K562 (cell line): ENCODE results near the gene STON2. TPM values are rescaled to one million over a fixed set of nuclear protein-coding genes. Genes with fewer than 3 reads are reported as not detected.

Source experiments
- ATAC-seq: fragments of 200-7000 bp; cut with Tn5 transposase; 3 replicates; pipeline ENCODE4 v1.9.1; 2020; ENCODE audit warnings: moderate library complexity
- BruUV-seq: library from RNA; stranded (reverse); fragments of 400-500 nt; replicated peaks from 2 replicates; lab custom pipeline; 2021; lab: Mats Ljungman, UMichigan
- CTCF ChIA-PET: fragments of 300-600 bp; formaldehyde crosslinking; extraction: SDS; loops from one replicate; lab custom pipeline; 2021; ENCODE audit warnings: low intra/inter-chr PET ratio; lab: Yijun Ruan, JAX
- POLR2A ChIA-PET: fragments of 300-600, 350-650 bp; sonication (Branson Sonifier 250); formaldehyde crosslinking; extraction: SDS; loops from one replicate; lab custom pipeline; 2021; ENCODE audit warnings: antibody characterized with exemption, inconsistent platforms; lab: Yijun Ruan, JAX
- DNase-seq, 4 experiments: peaks; one replicate each; pipeline versions ENCODE4 v3.0.0 to v3.0.0-alpha.2; 2011 to 2018; ENCODE audit warnings: low spot score in 3 of 4, mixed read lengths in 3 of 4; ENCODE audit errors: extremely low read depth in 1 of 4
- FAIRE-seq: peaks from 2 replicates; lab custom pipeline; 2011; peaks lifted over from hg19 to GRCh38; lab: Jason Lieb, UNC
- H2AFZ ChIP-seq: 2 replicates; pipeline ENCODE4 v1.6.0; 2011; ENCODE audit warnings: low read depth, low read length, control low read depth, inconsistent platforms
- H3K27ac ChIP-seq: fragments of 200-600 bp; 3 replicates; pipeline ENCODE4 v1.8.0; 2011; ENCODE audit warnings: low read depth, mild to moderate bottlenecking, control low read depth, inconsistent platforms, low read length, moderate library complexity, mixed read lengths; ENCODE audit errors: extremely low read depth
- H3K27me3 ChIP-seq, 2 experiments: fragments of 300-600 bp in 1 of 2; 2 replicates in 1 of 2; 3 replicates in 1 of 2; pipeline versions ENCODE4 v1.6.0 to v1.8.0; 2011; ENCODE audit warnings: inconsistent platforms in 2 of 2, low read length in 2 of 2, mild to moderate bottlenecking in 1 of 2, mixed read lengths in 1 of 2, moderate library complexity in 1 of 2; ENCODE audit not compliant: control insufficient read depth in 2 of 2, insufficient read depth in 2 of 2
- H3K36me3 ChIP-seq: fragments of 300-600 bp; 3 replicates; pipeline ENCODE4 v1.8.0; 2011; ENCODE audit warnings: mild to moderate bottlenecking, low read length, inconsistent platforms; ENCODE audit not compliant: control insufficient read depth, insufficient read depth
- H3K4me1 ChIP-seq, 2 experiments: fragments of 200-600 bp in 1 of 2; replicated peaks in 1 of 2; 2 replicates in 1 of 2; 3 replicates in 1 of 2; pipeline versions ENCODE4 v1.5.1 to v1.8.0; 2011; ENCODE audit warnings: inconsistent platforms in 2 of 2, low read length in 2 of 2, mild to moderate bottlenecking in 1 of 2, mixed read lengths in 1 of 2, moderate library complexity in 1 of 2; ENCODE audit not compliant: control insufficient read depth in 2 of 2, insufficient read depth in 2 of 2
- H3K4me2 ChIP-seq: 2 replicates; pipeline ENCODE4 v1.6.1; 2011; ENCODE audit warnings: low read length, control low read depth, inconsistent platforms, mixed read lengths; ENCODE audit not compliant: insufficient read depth
- H3K4me3 ChIP-seq: fragments of 200-600 bp; sonication (generic), shearing (Covaris generic); 2 replicates; pipeline ENCODE4 v1.5.1; 2016; ENCODE audit warnings: control low read depth, inconsistent platforms
- H3K79me2 ChIP-seq: fragments of 200-600 bp; 3 replicates; pipeline ENCODE4 v1.8.0; 2011; ENCODE audit warnings: low read length, inconsistent platforms; ENCODE audit not compliant: control insufficient read depth, insufficient read depth
- H3K9ac ChIP-seq, 2 experiments: 2 replicates each; pipeline versions ENCODE4 v1.6.0 to v1.6.1; 2011; ENCODE audit warnings: low read depth in 2 of 2, low read length in 2 of 2, control low read depth in 1 of 2, inconsistent platforms in 1 of 2, mild to moderate bottlenecking in 1 of 2, mixed read lengths in 1 of 2; ENCODE audit not compliant: insufficient read depth in 1 of 2
- H3K9me1 ChIP-seq: one replicate; pipeline ENCODE4 v1.6.0; 2011; ENCODE audit warnings: inconsistent platforms, mild to moderate bottlenecking, low read length, moderate library complexity; ENCODE audit not compliant: control insufficient read depth, insufficient read depth
- H3K9me3 ChIP-seq: replicated peaks from 2 replicates; pipeline ENCODE4 v1.5.1; 2011; ENCODE audit warnings: low read depth, low read length, inconsistent platforms; ENCODE audit not compliant: control insufficient read depth, insufficient read depth
- H4K20me1 ChIP-seq: replicated peaks from 2 replicates; pipeline ENCODE4 v1.6.1; 2011; ENCODE audit warnings: low read length, inconsistent platforms, mixed read lengths; ENCODE audit not compliant: control insufficient read depth, insufficient read depth
- NCOA6 ChIP-seq: fragments of 450-650 bp; IDR thresholded peaks from 2 replicates; pipeline ENCODE4 v1.6.1; 2017; ENCODE audit warnings: mild to moderate bottlenecking
- ZNF830 ChIP-seq: fragments of 250-450 bp; sonication (Bioruptor Pico); IDR thresholded peaks from 2 replicates; pipeline ENCODE4 v1.5.0; 2021; ENCODE audit warnings: mild to moderate bottlenecking
- WGBS: fragments of 100-300 bp; shearing (Covaris generic); methylation state at CpG from one replicate; pipeline ENCODE4 v1.1.6; 2016; ENCODE audit warnings: low coverage, mixed read lengths; ENCODE audit not compliant: insufficient coverage; ENCODE audit errors: missing lambda C conversion rate; 5-methylcytosine and 5-hydroxymethylcytosine counted together
- in situ Hi-C: fragments of 300-500 bp; cut with MboI; formaldehyde crosslinking; loops from 4 replicates; pipeline ENCODE4 v1.15.0; 2018; ENCODE audit warnings: inconsistent platforms, mixed read lengths
- intact Hi-C: fragments of 100-400 bp; cut with micrococcal nuclease; formaldehyde crosslinking; loops from 2 replicates; pipeline ENCODE4 v1.14.2; 2022
- polyA plus RNA-seq, 8 experiments: library from polyadenylated mRNA; depleted of rRNA in 4 of 8; stranded (reverse) in 5 of 8; unstranded in 3 of 8; fragments of >200 nt; fragmentation: Nextera tagmentation in 2 of 8; fragmentation: Illumina TruSeq in 1 of 8; extraction: Ambion mirVana in 2 of 8; extraction: Trizol in 1 of 8; gene quantifications; 2 replicates each; pipeline versions ENCODE4 v1.2.1 to v1.2.3, GENCODE V29; 2011 to 2014; ENCODE audit warnings: inconsistent platforms in 1 of 8, missing spikeins in 1 of 8
- total RNA-seq, 7 experiments: library from RNA; depleted of rRNA in 6 of 7; stranded (reverse); fragments of >200 nt in 6 of 7; fragmentation: Illumina TruSeq in 2 of 7; extraction: Trizol in 2 of 7; gene quantifications; 2 replicates each; pipeline versions ENCODE4 v1.2.1 to v1.2.3, GENCODE V29; 2011 to 2021; ENCODE audit warnings: low replicate concordance in 1 of 7
- TF ChIP-seq, protein P1 (sequence below): sonication (generic); formaldehyde crosslinking; IDR thresholded peaks from 2 replicates; pipeline ENCODE4 v1.8.1; 2023; ENCODE audit warnings: mild to moderate bottlenecking, missing genetic modification reagents, moderate library complexity
- TF ChIP-seq, protein P2 (sequence below): sonication (generic); formaldehyde crosslinking; IDR thresholded peaks from 2 replicates; pipeline ENCODE4 v1.8.0; 2022; ENCODE audit warnings: mild to moderate bottlenecking, low read depth, missing genetic modification reagents

The STON2 gene
- total and polyA plus RNA-seq, 9 of the 15 experiments (the other 6 are each of a cell fraction or from before 2014, with no cell fraction given) = 7.8 to 99.3 (median 53.5) TPM

DNA sequence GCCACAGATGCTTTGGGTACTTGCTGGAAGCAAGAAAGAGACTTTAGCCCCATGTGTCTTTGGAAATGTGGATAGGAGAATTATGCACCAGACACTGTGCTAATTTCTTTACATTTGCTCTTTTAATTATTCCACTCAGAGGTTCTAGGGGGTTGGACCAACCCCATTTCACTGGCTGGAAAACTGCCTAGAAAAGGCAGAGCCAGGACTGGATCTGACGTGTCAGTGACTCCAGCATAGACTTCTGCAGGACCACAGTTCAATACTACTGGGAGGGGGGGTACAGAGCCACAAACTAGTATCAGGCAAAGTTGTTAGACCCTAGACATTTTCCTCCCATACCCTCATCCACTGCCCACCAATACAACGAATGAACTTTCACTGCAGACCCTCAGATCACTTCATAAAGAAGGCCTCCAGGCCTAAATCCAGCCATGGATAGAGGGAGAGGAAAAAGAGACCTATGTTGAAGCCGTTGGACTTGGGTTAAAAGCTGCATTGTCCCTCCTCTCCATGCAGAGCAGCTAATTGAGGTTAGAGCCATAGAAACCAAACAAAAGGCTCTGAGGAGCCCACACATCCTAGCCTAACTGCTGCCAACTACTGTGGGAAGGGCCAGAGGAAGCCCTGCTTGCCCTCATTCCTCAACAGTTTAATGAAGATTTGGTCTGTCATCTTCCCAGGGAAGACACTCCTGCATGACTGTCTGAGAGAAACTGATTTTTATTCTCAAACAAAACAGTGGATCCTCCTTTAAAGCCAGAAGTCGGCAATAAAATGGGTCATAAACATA is 68.7 kb downstream of the STON2 start:
- in situ Hi-C loops (no loop called here), intact Hi-C loops (no loop called here)
- no peak overlapping the region for H2AFZ ChIP-seq
- H4K20me1 ChIP-seq = no peaks in the 10 kb centered on the region
- CTCF ChIA-PET = no interaction called here
- H3K9ac ChIP-seq = no peak overlapping the region
- POLR2A ChIA-PET = interaction anchor here (1.6 kb wide), 1 partner anchor 17 kb away, joined by 5 read pairs; no protein-coding TSS in a partner anchor
- no peak overlapping the region for H3K27ac ChIP-seq
- H3K27me3 ChIP-seq = no peaks in the 10 kb centered on the region
- TF ChIP-seq, protein P1, sequence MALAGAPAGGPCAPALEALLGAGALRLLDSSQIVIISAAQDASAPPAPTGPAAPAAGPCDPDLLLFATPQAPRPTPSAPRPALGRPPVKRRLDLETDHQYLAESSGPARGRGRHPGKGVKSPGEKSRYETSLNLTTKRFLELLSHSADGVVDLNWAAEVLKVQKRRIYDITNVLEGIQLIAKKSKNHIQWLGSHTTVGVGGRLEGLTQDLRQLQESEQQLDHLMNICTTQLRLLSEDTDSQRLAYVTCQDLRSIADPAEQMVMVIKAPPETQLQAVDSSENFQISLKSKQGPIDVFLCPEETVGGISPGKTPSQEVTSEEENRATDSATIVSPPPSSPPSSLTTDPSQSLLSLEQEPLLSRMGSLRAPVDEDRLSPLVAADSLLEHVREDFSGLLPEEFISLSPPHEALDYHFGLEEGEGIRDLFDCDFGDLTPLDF (CRISPR knock-in tag) = no peak
- TF ChIP-seq, protein P2, sequence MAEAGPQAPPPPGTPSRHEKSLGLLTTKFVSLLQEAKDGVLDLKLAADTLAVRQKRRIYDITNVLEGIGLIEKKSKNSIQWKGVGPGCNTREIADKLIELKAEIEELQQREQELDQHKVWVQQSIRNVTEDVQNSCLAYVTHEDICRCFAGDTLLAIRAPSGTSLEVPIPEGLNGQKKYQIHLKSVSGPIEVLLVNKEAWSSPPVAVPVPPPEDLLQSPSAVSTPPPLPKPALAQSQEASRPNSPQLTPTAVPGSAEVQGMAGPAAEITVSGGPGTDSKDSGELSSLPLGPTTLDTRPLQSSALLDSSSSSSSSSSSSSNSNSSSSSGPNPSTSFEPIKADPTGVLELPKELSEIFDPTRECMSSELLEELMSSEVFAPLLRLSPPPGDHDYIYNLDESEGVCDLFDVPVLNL (CRISPR knock-in tag) = no peak
- TF ChIP-seq NCOA6 (no peak), ZNF830 (CRISPR knock-in tag) (no peak)
- no peaks in the 10 kb centered on the region for H3K4me1 ChIP-seq
- no peak overlapping the region for H3K4me3 ChIP-seq
- H3K4me2 ChIP-seq = no peak overlapping the region
- no peaks in the 10 kb centered on the region for H3K9me3 ChIP-seq
- H3K36me3 ChIP-seq = peaks cover 11% of the 10 kb centered on the region; the same call in 2 of the 3 replicates
- H3K9me1 ChIP-seq = peaks cover 2% of the 10 kb centered on the region
- WGBS = 85% methylated on average over 4 of the region's 4 CpGs
- DNase-seq (no peak), FAIRE-seq (no peak), ATAC-seq (no peak)
- H3K79me2 ChIP-seq = peaks cover 35% of the 10 kb centered on the region; the same call in 2 of the 3 replicates
- no TSS peak for BruUV-seq
